H1 (cell line): ENCODE results near the gene EYA2. TPM values are rescaled to one million over a fixed set of nuclear protein-coding genes. Genes with fewer than 3 reads are reported as not detected.

Experiments
- CTCF ChIA-PET: fragments of 300-600 bp; sonication (Branson Sonifier 250); formaldehyde crosslinking; loops from one replicate; lab custom pipeline; 2021; ENCODE audit not compliant: partially characterized antibody; lab: Charles Lee
- POLR2A ChIA-PET: fragments of 300-600 bp; sonication (Branson Sonifier 250); formaldehyde crosslinking; loops from one replicate; lab custom pipeline; 2021; ENCODE audit warnings: inconsistent platforms; ENCODE audit not compliant: partially characterized antibody; lab: Charles Lee
- DNase-seq, 2 experiments: peaks; one replicate each; pipeline versions ENCODE4 v3.0.0 to v3.0.0-alpha.2; 2010 to 2022; ENCODE audit warnings: low spot score in 2 of 2, low read depth in 1 of 2, mixed read lengths in 1 of 2
- FAIRE-seq: peaks from 2 replicates; lab custom pipeline; 2011; peaks lifted over from hg19 to GRCh38; lab: Jason Lieb, UNC
- H2AFZ ChIP-seq: 2 replicates; pipeline ENCODE4 v1.8.1; 2012; ENCODE audit warnings: low read length, inconsistent platforms
- H2AK5ac ChIP-seq: 2 replicates; pipeline ENCODE4 v1.6.1; 2013; ENCODE audit warnings: low read depth, low read length
- H2BK120ac ChIP-seq: replicated peaks from 2 replicates; pipeline ENCODE3; 2013; ENCODE audit warnings: low read depth, low read length, inconsistent platforms
- H2BK12ac ChIP-seq: 2 replicates; pipeline ENCODE4 v1.6.1; 2013; ENCODE audit warnings: low read depth, low read length
- H2BK15ac ChIP-seq: 2 replicates; pipeline ENCODE4 v1.6.1; 2013; ENCODE audit warnings: low read length
- H2BK20ac ChIP-seq: 2 replicates; pipeline ENCODE4 v1.6.1; 2013; ENCODE audit warnings: low read length
- H2BK5ac ChIP-seq: 2 replicates; pipeline ENCODE4 v1.6.1; 2013; ENCODE audit warnings: low read depth, low read length
- H3K14ac ChIP-seq: 2 replicates; pipeline ENCODE4 v1.6.1; 2013; ENCODE audit warnings: inconsistent platforms; ENCODE audit not compliant: insufficient read length
- H3K18ac ChIP-seq: 2 replicates; pipeline ENCODE4 v1.6.1; 2013; ENCODE audit warnings: low read length; ENCODE audit errors: extremely low read depth
- H3K23ac ChIP-seq: 2 replicates; pipeline ENCODE4 v1.6.1; 2013; ENCODE audit warnings: inconsistent platforms; ENCODE audit not compliant: insufficient read length
- H3K23me2 ChIP-seq: 2 replicates; pipeline ENCODE4 v1.6.1; 2013; ENCODE audit warnings: low read depth, low read length
- H3K27ac ChIP-seq: 2 replicates; pipeline ENCODE4 v1.6.1; 2011; ENCODE audit warnings: low read depth, low read length, inconsistent platforms
- H3K27me3 ChIP-seq, 4 experiments: replicated peaks in 1 of 4; 1 replicate in 1 of 4; 2 replicates in 3 of 4; pipeline versions ENCODE4 v1.6.1 to v1.8.1; 2011 to 2013; ENCODE audit warnings: low read length in 3 of 4, mild to moderate bottlenecking in 3 of 4, inconsistent platforms in 2 of 4, mixed read lengths in 2 of 4, moderate library complexity in 1 of 4; ENCODE audit not compliant: control insufficient read depth in 3 of 4, insufficient read depth in 3 of 4; ENCODE audit errors: extremely low read depth in 1 of 4
- H3K36me3 ChIP-seq, 4 experiments: 2 replicates each; pipeline versions ENCODE4 v1.6.1 to v1.8.1; 2011 to 2013; ENCODE audit warnings: mild to moderate bottlenecking in 4 of 4, low read length in 3 of 4, moderate library complexity in 2 of 4, control low read depth in 1 of 4, inconsistent platforms in 1 of 4; ENCODE audit not compliant: insufficient read depth in 4 of 4, control insufficient read depth in 2 of 4
- H3K4ac ChIP-seq: replicated peaks from 2 replicates; pipeline ENCODE3; 2013; ENCODE audit warnings: low read length, low read depth, mixed read lengths, inconsistent platforms; ENCODE audit not compliant: insufficient read length
- H3K4me1 ChIP-seq, 4 experiments: replicated peaks in 1 of 4; 1 replicate in 1 of 4; 2 replicates in 3 of 4; pipeline versions ENCODE4 v1.6.1 to v1.8.1; 2011 to 2013; ENCODE audit warnings: low read length in 3 of 4, inconsistent platforms in 2 of 4, mixed read lengths in 1 of 4; ENCODE audit not compliant: insufficient read depth in 4 of 4, control insufficient read depth in 3 of 4
- H3K4me2 ChIP-seq, 2 experiments: 2 replicates each; pipeline versions ENCODE4 v1.6.1 to v1.8.1; 2011 to 2013; ENCODE audit warnings: low read depth in 2 of 2, low read length in 2 of 2, control low read depth in 1 of 2, inconsistent platforms in 1 of 2, mild to moderate bottlenecking in 1 of 2; ENCODE audit not compliant: insufficient read depth in 1 of 2
- H3K4me3 ChIP-seq, 4 experiments: fragments of 200-600, 300-600 bp in 1 of 4; sonication (generic), shearing (Covaris generic), sonication (Bioruptor Twin) in 1 of 4; 2 replicates each; pipeline versions ENCODE4 v1.5.1 to v1.8.1; 2011 to 2016; ENCODE audit warnings: low read length in 4 of 4, low read depth in 3 of 4, control low read depth in 2 of 4, inconsistent platforms in 2 of 4, mild to moderate bottlenecking in 2 of 4, mixed read lengths in 1 of 4, moderate library complexity in 1 of 4; ENCODE audit not compliant: insufficient read depth in 2 of 4; ENCODE audit errors: extremely low read depth in 1 of 4
- H3K56ac ChIP-seq: replicated peaks from 2 replicates; pipeline ENCODE3; 2013; ENCODE audit warnings: low read depth, mild to moderate bottlenecking, mixed read lengths, low read length, inconsistent platforms; ENCODE audit not compliant: insufficient read length
- H3K79me1 ChIP-seq: 2 replicates; pipeline ENCODE4 v1.6.1; 2013; ENCODE audit warnings: low read depth, low read length, control low read depth
- H3K79me2 ChIP-seq, 2 experiments: 2 replicates each; pipeline versions ENCODE4 v1.6.1 to v1.8.1; 2012 to 2013; ENCODE audit warnings: low read length in 2 of 2, mild to moderate bottlenecking in 2 of 2, inconsistent platforms in 1 of 2; ENCODE audit not compliant: insufficient read depth in 2 of 2, control insufficient read depth in 1 of 2
- H3K9ac ChIP-seq, 4 experiments: replicated peaks in 1 of 4; 1 replicate in 1 of 4; 2 replicates in 3 of 4; pipeline versions ENCODE4 v1.6.1 to v1.8.1; 2011 to 2013; ENCODE audit warnings: low read depth in 3 of 4, low read length in 3 of 4, control low read depth in 2 of 4, mild to moderate bottlenecking in 2 of 4, moderate library complexity in 2 of 4, inconsistent platforms in 1 of 4; ENCODE audit errors: extremely low read depth in 1 of 4
- H3K9me3 ChIP-seq, 2 experiments: 2 replicates each; pipeline versions ENCODE4 v1.6.1 to v1.8.1; 2012 to 2013; ENCODE audit warnings: mild to moderate bottlenecking in 2 of 2, moderate library complexity in 2 of 2, control low read depth in 1 of 2, inconsistent platforms in 1 of 2, low read depth in 1 of 2, low read length in 1 of 2, mixed read lengths in 1 of 2; ENCODE audit not compliant: insufficient read depth in 2 of 2
- H4K20me1 ChIP-seq, 2 experiments: replicated peaks in 1 of 2; 2 replicates each; pipeline versions ENCODE3 to v1.8.1; 2011 to 2013; ENCODE audit warnings: inconsistent platforms in 2 of 2, low read length in 2 of 2, mild to moderate bottlenecking in 1 of 2; ENCODE audit not compliant: insufficient read depth in 2 of 2, control insufficient read depth in 1 of 2
- H4K5ac ChIP-seq: 2 replicates; pipeline ENCODE4 v1.6.1; 2013; ENCODE audit warnings: low read length, low read depth, mixed read lengths, inconsistent platforms; ENCODE audit not compliant: insufficient read length
- H4K8ac ChIP-seq: 2 replicates; pipeline ENCODE4 v1.8.0; 2013; ENCODE audit warnings: mild to moderate bottlenecking, moderate library complexity, low read length, inconsistent platforms; ENCODE audit not compliant: insufficient read depth; ENCODE audit errors: extremely low read depth
- H4K91ac ChIP-seq: replicated peaks from 2 replicates; pipeline ENCODE3; 2013; ENCODE audit warnings: low read length, mixed read lengths, inconsistent platforms; ENCODE audit not compliant: insufficient read length
- ASH2L ChIP-seq: fragments of 200-600, 300-600 bp; sonication (generic); IDR thresholded peaks from one replicate; pipeline ENCODE4 v1.7.1; 2017; ENCODE audit warnings: low read length
- CEBPB ChIP-seq: IDR thresholded peaks from 2 replicates; pipeline ENCODE4 v1.6.1; 2012; ENCODE audit warnings: low read depth, low read length
- CTBP2 ChIP-seq: IDR thresholded peaks from 2 replicates; pipeline ENCODE4 v1.7.0; 2011; ENCODE audit warnings: borderline replicate concordance, mild to moderate bottlenecking, moderate library complexity, mixed read lengths, low read length; ENCODE audit not compliant: insufficient read depth, insufficient read length
- EP300 ChIP-seq, 2 experiments: IDR thresholded peaks; 1 replicate in 1 of 2; 2 replicates in 1 of 2; pipeline ENCODE4 v1.6.1; 2011 to 2012; ENCODE audit warnings: low read depth in 2 of 2, low read length in 2 of 2, mild to moderate bottlenecking in 2 of 2, borderline replicate concordance in 1 of 2, inconsistent platforms in 1 of 2, moderate library complexity in 1 of 2
- GABPA ChIP-seq: IDR thresholded peaks from 2 replicates; pipeline ENCODE4 v1.6.1; 2011; ENCODE audit warnings: mild to moderate bottlenecking, low read length, moderate library complexity, borderline replicate concordance; ENCODE audit not compliant: insufficient read depth
- JUND ChIP-seq: IDR thresholded peaks from 2 replicates; pipeline ENCODE4 v1.6.1; 2011; ENCODE audit warnings: mild to moderate bottlenecking, improper control_type of control experiment, low read length
- KDM1A ChIP-seq: fragments of 200-600, 300-600 bp; sonication (generic); IDR thresholded peaks from 2 replicates; pipeline ENCODE4 v1.7.1; 2016; ENCODE audit warnings: mild to moderate bottlenecking, low read length, borderline replicate concordance
- KDM5A ChIP-seq: fragments of 200-600 bp; IDR thresholded peaks from 2 replicates; pipeline ENCODE4 v1.7.1; 2012; ENCODE audit warnings: mild to moderate bottlenecking, low read length, inconsistent platforms, mixed read lengths
- PHF8 ChIP-seq: fragments of 200-600 bp; sonication (generic); conservative IDR thresholded peaks from 2 replicates; pipeline ENCODE4 v1.7.1; 2012; ENCODE audit warnings: low read depth, mild to moderate bottlenecking, inconsistent platforms, low read length, moderate library complexity
- POLR2A ChIP-seq, 2 experiments: IDR thresholded peaks; 1 replicate in 1 of 2; 2 replicates in 1 of 2; pipeline ENCODE4 v1.6.1; 2011; ENCODE audit warnings: low read depth in 2 of 2, low read length in 2 of 2, mild to moderate bottlenecking in 2 of 2; ENCODE audit errors: control extremely low read depth in 1 of 2
- RBBP5 ChIP-seq: IDR thresholded peaks from 2 replicates; pipeline ENCODE4 v1.7.1; 2012; ENCODE audit warnings: low read depth, mild to moderate bottlenecking, inconsistent platforms, low read length, moderate library complexity, borderline replicate concordance
- SUZ12 ChIP-seq: fragments of 200-600 bp; sonication (generic); IDR thresholded peaks from 2 replicates; pipeline ENCODE4 v1.6.1; 2012; ENCODE audit warnings: mild to moderate bottlenecking, inconsistent platforms, low read length, moderate library complexity, mixed read lengths
- TAF1 ChIP-seq: IDR thresholded peaks from 2 replicates; pipeline ENCODE4 v1.6.1; 2011; ENCODE audit warnings: mild to moderate bottlenecking, low read depth, low read length
- TBP ChIP-seq: IDR thresholded peaks from 2 replicates; pipeline ENCODE4 v1.6.1; 2011; ENCODE audit warnings: low read depth, low read length, improper control_type of control experiment
- WGBS, 2 experiments: shearing (Covaris generic) in 1 of 2; methylation state at CpG; one replicate each; pipeline versions ENCODE4 v1.1.6 to v1.1.7; 2013 to 2015; ENCODE audit warnings: low lambda C conversion rate in 2 of 2, mixed read lengths in 2 of 2, inconsistent platforms in 1 of 2, low coverage in 1 of 2, missing lambda C conversion rate in 1 of 2; ENCODE audit not compliant: insufficient replicate concordance in 2 of 2, insufficient coverage in 1 of 2, insufficient read length in 1 of 2; ENCODE audit errors: extremely low coverage in 1 of 2, missing lambda C conversion rate in 1 of 2; 5-methylcytosine and 5-hydroxymethylcytosine counted together
- polyA plus RNA-seq, 7 experiments: library from polyadenylated mRNA; depleted of rRNA in 3 of 7; stranded (reverse) in 5 of 7; unstranded in 2 of 7; fragments of >200 nt in 5 of 7; fragments of 200-250 nt in 2 of 7; gene quantifications; 1 replicate in 5 of 7; 2 replicates in 1 of 7; 4 replicates in 1 of 7; pipeline versions ENCODE4 v1.2.1 to v1.2.3, GENCODE V29; 2011 to 2013; ENCODE audit warnings: missing spikeins in 2 of 7, mixed read lengths in 2 of 7
- total RNA-seq: library from RNA; stranded (reverse); fragmentation: NEBNext Ultra II Directional; extraction: Animal tissue kit (Norgen Biotek cat#: 25700); gene quantifications from 2 replicates; pipeline ENCODE4 v1.2.1, GENCODE V29; 2021

Gene EYA2
- total and polyA plus RNA-seq, 2 of the 8 experiments (the other 6 are each of a cell fraction or from before 2014, with no cell fraction given): 1.6 to 1.7 TPM

GRCh38 chr20:47035026-47035590, 140.5 kb downstream of the EYA2 start:
- Histone ChIP-seq H3K27ac (no peak overlapping the region), H3K4me3 (no peak overlapping the region), H3K4me1 (no peaks in the 10 kb centered on the region), H3K23me2 (no peaks in the 10 kb centered on the region), H2BK20ac (no peak overlapping the region), H3K4me2 (no peak overlapping the region), H2BK12ac (no peak overlapping the region), H3K4ac (no peak overlapping the region), H3K9me3 (peaks cover 0 to 2% of the 10 kb centered on the region in 2 experiments; a peak in 1 of 4 replicates), H2BK15ac (no peak overlapping the region), H3K79me2 (no peaks in the 10 kb centered on the region), H2AFZ (no peak overlapping the region), H2BK120ac (no peak overlapping the region), H3K14ac (no peak overlapping the region), H4K91ac (no peak overlapping the region), H2BK5ac (no peak overlapping the region), H2AK5ac (no peak overlapping the region), H3K23ac (no peak overlapping the region), H3K27me3 (no peaks in the 10 kb centered on the region), H4K20me1 (no peaks in the 10 kb centered on the region), H4K5ac (no peak overlapping the region), H3K79me1 (no peaks in the 10 kb centered on the region), H3K36me3 (no peaks in the 10 kb centered on the region), H4K8ac (no peak overlapping the region), H3K9ac (no peak overlapping the region), H3K56ac (no peak overlapping the region), H3K18ac (no peak overlapping the region)
- FAIRE-seq (no peak), DNase-seq (no peak)
- WGBS, 2 experiments: 87% methylated on average over 10 of the region's 10 CpGs; no CpG with 5 or more reads in 1 of the 2 experiments
- ChIA-PET POLR2A (no interaction called here), CTCF (interaction anchor here (0.5 to 1.3 kb wide), 3 partner anchors 33 to 283 kb away, joined by 3 to 4 read pairs (median 3); no protein-coding TSS in a partner anchor)
- no peak for TF ChIP-seq ASH2L
- TF ChIP-seq PHF8: no peak
- no peak for TF ChIP-seq KDM1A
- TF ChIP-seq TBP: no peak
- no peak for TF ChIP-seq JUND
- no peak for TF ChIP-seq POLR2A (IDR thresholded peaks at IDR 0.05; ENCODE audit: control extremely low read depth in 1 of 2, low read depth in 2 of 2, low read length in 2 of 2)
- TF ChIP-seq GABPA: no peak
- TF ChIP-seq CTBP2: no peak
- no peak for TF ChIP-seq EP300 (IDR thresholded peaks at IDR 0.05; ENCODE audit: borderline replicate concordance in 1 of 2, low read depth in 2 of 2, low read length in 2 of 2)
- no peak for TF ChIP-seq RBBP5
- TF ChIP-seq TAF1: no peak
- TF ChIP-seq KDM5A: no peak
- TF ChIP-seq CEBPB: no peak
- TF ChIP-seq SUZ12: no peak
